ENCODE data around the gene MMAB.

MMAB gene

GRCh38 chr12:109581334-109581691 is 8.0 kb upstream of the MMAB start:
- in situ Hi-C loops (cut with HindIII; ENCODE audit: low sequenced_read_pairs): no loop called here
- TF ChIP-seq, protein P1, sequence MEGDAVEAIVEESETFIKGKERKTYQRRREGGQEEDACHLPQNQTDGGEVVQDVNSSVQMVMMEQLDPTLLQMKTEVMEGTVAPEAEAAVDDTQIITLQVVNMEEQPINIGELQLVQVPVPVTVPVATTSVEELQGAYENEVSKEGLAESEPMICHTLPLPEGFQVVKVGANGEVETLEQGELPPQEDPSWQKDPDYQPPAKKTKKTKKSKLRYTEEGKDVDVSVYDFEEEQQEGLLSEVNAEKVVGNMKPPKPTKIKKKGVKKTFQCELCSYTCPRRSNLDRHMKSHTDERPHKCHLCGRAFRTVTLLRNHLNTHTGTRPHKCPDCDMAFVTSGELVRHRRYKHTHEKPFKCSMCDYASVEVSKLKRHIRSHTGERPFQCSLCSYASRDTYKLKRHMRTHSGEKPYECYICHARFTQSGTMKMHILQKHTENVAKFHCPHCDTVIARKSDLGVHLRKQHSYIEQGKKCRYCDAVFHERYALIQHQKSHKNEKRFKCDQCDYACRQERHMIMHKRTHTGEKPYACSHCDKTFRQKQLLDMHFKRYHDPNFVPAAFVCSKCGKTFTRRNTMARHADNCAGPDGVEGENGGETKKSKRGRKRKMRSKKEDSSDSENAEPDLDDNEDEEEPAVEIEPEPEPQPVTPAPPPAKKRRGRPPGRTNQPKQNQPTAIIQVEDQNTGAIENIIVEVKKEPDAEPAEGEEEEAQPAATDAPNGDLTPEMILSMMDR (IDR thresholded peaks at IDR 0.05; ENCODE audit: low read depth, low read length, missing control alignments): no peak
- H3K4me3 ChIP-seq (ENCODE audit: low read depth, low read length): no peak overlapping the region
- DNase-seq (ENCODE audit: low read depth): no peak

DNA sequence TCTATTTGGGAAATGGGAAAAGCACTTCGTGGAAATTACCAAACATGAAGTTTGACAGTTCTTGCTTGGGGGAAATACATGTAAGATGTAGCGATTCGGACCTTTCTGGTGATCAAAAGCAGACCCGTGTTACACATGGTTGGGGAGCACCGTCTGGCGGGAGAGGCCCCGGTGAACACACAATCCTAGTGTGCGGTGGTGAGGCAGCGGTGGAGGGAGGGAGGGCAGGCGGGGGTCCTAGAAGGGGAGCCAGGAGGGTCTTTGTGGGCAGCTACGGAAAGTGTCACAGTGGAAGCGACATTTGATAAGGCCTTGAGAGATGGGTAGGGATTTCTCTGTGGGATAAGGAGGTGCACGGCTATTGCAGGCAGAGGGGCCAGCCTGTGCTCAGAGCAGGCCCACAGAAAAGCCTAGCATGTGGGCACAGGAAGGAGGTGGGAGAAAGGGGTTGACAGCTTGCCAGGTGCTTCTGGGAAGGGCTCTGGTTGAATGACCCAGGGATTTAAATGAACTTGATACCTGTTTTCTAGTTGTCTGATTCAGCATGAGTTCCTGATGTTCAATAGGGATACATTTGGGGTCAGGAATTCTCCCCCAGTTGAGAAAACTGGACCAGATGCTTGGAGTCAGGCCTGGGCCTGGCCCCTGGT is 7.5 kb upstream of the MMAB start:
- H3K4me3 ChIP-seq (ENCODE audit: low read depth, low read length): no peak overlapping the region
- no peak for DNase-seq (ENCODE audit: low read depth)
- TF ChIP-seq, protein P1 (IDR thresholded peaks at IDR 0.05; ENCODE audit: low read depth, low read length, missing control alignments): no peak
- in situ Hi-C loops (cut with HindIII; ENCODE audit: low sequenced_read_pairs): no loop called here

DNA sequence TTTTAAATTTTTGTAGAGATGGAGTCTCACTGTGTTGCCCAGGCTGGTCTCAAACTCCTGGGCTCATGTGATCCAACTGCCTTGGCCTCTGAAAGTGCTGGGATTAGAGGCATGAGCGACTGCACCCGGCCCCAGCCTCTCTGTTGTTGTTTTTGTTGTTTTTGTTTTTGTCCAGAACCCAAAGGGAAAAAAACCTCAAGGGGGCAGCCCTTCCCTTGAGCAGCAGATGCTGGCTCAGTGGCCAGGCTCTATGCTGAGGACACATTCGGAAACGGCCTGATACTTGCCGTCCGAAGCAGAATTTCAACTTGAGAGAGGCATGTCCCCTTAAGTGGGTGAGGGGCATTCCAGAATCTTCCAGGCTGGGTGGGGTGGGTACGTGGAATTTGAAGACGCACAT is 7.0 kb upstream of the MMAB start:
- no peak overlapping the region for H3K4me3 ChIP-seq (ENCODE audit: low read depth, low read length)
- DNase-seq (ENCODE audit: low read depth): no peak
- TF ChIP-seq, protein P1 (IDR thresholded peaks at IDR 0.05; ENCODE audit: low read depth, low read length, missing control alignments): no peak
- in situ Hi-C loops (cut with HindIII; ENCODE audit: low sequenced_read_pairs): no loop called here

DNA sequence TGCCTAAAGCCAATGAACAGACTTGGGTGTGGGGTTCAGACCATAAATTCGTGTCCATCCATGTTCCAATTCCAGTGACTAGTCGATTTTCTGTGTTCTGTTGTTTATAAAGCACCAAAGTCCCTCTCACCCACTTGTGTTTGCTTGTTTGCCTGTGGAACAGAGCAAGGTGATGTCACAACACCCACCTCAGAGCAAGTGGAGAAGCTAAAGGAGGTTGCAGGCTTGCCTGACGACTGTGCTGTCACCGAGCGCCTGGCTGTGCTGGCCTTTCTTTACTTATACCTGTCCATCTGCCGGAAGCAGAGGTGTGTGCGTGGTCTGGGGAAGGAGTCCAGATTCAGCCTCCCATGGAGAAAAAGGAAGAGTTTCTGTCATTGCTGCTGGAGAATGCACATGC is 6.3 kb upstream of the MMAB start:
- H3K4me3 ChIP-seq (ENCODE audit: low read depth, low read length): no peak overlapping the region
- DNase-seq (ENCODE audit: low read depth): no peak
- TF ChIP-seq, protein P1 (IDR thresholded peaks at IDR 0.05; ENCODE audit: low read depth, low read length, missing control alignments): no peak
- in situ Hi-C loops (cut with HindIII; ENCODE audit: low sequenced_read_pairs): no loop called here

DNA sequence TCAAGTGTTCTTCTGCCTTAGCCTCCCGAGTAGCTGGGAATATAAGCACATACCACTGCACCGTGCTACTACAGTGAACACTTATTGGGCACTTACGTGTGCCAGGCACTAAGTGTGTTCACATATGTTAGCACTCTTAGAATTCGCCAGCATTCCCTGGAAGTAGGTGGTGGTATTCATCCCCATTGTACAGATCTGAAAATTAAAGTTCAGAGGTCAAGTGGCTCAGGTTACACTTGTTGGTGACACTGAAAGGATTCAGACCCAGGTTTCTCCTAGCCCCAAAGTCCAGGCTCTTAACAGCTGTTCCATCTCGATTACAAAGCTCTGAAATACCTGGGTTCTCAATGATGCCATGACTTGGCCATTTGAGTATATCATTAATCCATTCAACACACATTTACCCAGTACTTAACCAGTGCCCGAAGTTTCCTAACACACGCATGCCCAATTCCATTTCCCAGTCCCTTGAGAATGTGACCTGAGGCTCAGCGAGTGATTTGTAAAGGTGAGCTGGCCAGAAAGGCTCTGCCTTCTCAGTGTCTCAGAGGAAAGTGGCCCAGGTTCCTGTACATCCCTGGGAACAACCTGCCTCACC is 5.1 kb upstream of the MMAB start:
- H3K4me3 ChIP-seq (ENCODE audit: low read depth, low read length): no peak overlapping the region
- TF ChIP-seq, protein P1 (IDR thresholded peaks at IDR 0.05; ENCODE audit: low read depth, low read length, missing control alignments): no peak
- DNase-seq (ENCODE audit: low read depth): no peak
- in situ Hi-C loops (cut with HindIII; ENCODE audit: low sequenced_read_pairs): no loop called here

DNA sequence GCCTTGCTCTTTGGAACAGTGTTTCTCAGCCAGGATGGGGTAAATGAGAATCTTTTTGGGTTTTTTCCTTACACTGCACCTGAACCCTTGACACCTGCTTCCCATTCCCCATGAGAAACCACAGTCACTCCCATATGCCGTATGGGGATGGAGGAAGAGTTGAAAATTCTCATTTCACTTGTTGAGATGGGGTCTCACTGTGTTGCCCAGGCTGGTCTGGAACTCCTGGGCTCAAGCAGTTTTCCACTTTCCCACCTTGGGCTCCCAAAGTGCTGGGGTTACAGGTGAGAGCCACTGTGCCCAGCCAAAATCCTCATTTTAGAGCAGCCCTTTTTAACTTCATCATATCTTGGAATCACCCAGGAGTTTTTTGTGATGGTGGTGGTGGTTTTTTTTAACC is 4.0 kb upstream of the MMAB start:
- TF ChIP-seq, protein P1 (IDR thresholded peaks at IDR 0.05; ENCODE audit: low read depth, low read length, missing control alignments): no peak
- H3K4me3 ChIP-seq (ENCODE audit: low read depth, low read length): no peak overlapping the region
- in situ Hi-C loops (cut with HindIII; ENCODE audit: low sequenced_read_pairs): no loop called here
- DNase-seq (ENCODE audit: low read depth): no peak
